Measurements from ENCODE around the gene HSPB8. TPM values are rescaled to one million over a fixed set of nuclear protein-coding genes. Genes with fewer than 3 reads are reported as not detected.

The HSPB8 gene
- total RNA-seq (125 TPM), polyA plus RNA-seq (ENCODE audit: insufficient read depth in 1 of 8, insufficient read length in 8 of 8, low replicate concordance in 1 of 8) (100 to 1,000 TPM; 161 to 221 (median 189) TPM)
- long read RNA-seq, donor 1, transcript HSPB8-201 (3 exons, 2,152 nt): major isoform, 40 of 40 reads
- long read RNA-seq, donor 1, partial matches to known transcripts: 0 of 40 reads
- long read RNA-seq, donor 1, other reads (novel, unspliced or antisense): 0 of 40 reads
- long read RNA-seq, donor 2, transcript HSPB8-201 (3 exons, 2,152 nt): major isoform, 22 of 22 reads
- long read RNA-seq, donor 2, partial matches to known transcripts: 0 of 22 reads
- long read RNA-seq, donor 2, other reads (novel, unspliced or antisense): 0 of 22 reads
- long read RNA-seq, donor 3, transcript HSPB8-201 (3 exons, 2,152 nt): major isoform, 118 of 176 reads
- long read RNA-seq, donor 3, partial matches to known transcripts: 57 of 176 reads
- long read RNA-seq, donor 3, other reads (novel, unspliced or antisense): 0 of 176 reads
- long read RNA-seq, donor 4, transcript HSPB8-201 (3 exons, 2,152 nt): major isoform, 100 of 100 reads
- long read RNA-seq, donor 4, partial matches to known transcripts: 0 of 100 reads
- long read RNA-seq, donor 4, other reads (novel, unspliced or antisense): 0 of 100 reads
- long read RNA-seq, donor 5, transcript HSPB8-201 (3 exons, 2,152 nt): major isoform, 157 of 245 reads
- long read RNA-seq, donor 5, partial matches to known transcripts: 87 of 245 reads
- long read RNA-seq, donor 5, other reads (novel, unspliced or antisense): 0 of 245 reads
- long read RNA-seq, donor 6, transcript HSPB8-201 (3 exons, 2,152 nt): major isoform, 155 of 157 reads
- long read RNA-seq, donor 6, partial matches to known transcripts: 0 of 157 reads
- long read RNA-seq, donor 6, other reads (novel, unspliced or antisense): 0 of 157 reads
- long read RNA-seq, donor 7, transcript HSPB8-201 (3 exons, 2,152 nt): major isoform, 134 of 135 reads
- long read RNA-seq, donor 7, partial matches to known transcripts: 0 of 135 reads
- long read RNA-seq, donor 7, other reads (novel, unspliced or antisense): 0 of 135 reads
- long read RNA-seq, donor 8, transcript HSPB8-201 (3 exons, 2,152 nt): major isoform, 59 of 59 reads
- long read RNA-seq, donor 8, partial matches to known transcripts: 0 of 59 reads
- long read RNA-seq, donor 8, other reads (novel, unspliced or antisense): 0 of 59 reads
- long read RNA-seq, donor 9, transcript HSPB8-201 (3 exons, 2,152 nt): major isoform, 78 of 177 reads
- long read RNA-seq, donor 9, partial matches to known transcripts: 98 of 177 reads
- long read RNA-seq, donor 9, other reads (novel, unspliced or antisense): 0 of 177 reads
- long read RNA-seq, donor 10, transcript HSPB8-201 (3 exons, 2,152 nt): major isoform, 114 of 129 reads
- long read RNA-seq, donor 10, partial matches to known transcripts: 15 of 129 reads
- long read RNA-seq, donor 10, other reads (novel, unspliced or antisense): 0 of 129 reads
- long read RNA-seq, donor 11, transcript HSPB8-201 (3 exons, 2,152 nt): major isoform, 97 of 118 reads
- long read RNA-seq, donor 11, partial matches to known transcripts: 19 of 118 reads
- long read RNA-seq, donor 11, other reads (novel, unspliced or antisense): 0 of 118 reads

GRCh38 chr12:119178544-119179334 is at the start of gene HSPB8:
TSS of gene HSPB8 (plus strand) at chr12:119178931. CDS start at chr12:119179313, 382 bp downstream.
- Histone ChIP-seq H3K9me3 (replicated peaks; ENCODE audit: control insufficient read depth, low read depth, low read length) (no peaks in the 10 kb centered on the region), H3K27ac (ENCODE audit: low read length) (peak within 1 kb of the TSS; percentile 94), H3K36me3 (ENCODE audit: control insufficient read depth, insufficient read depth, low read length) (peaks cover 3% of the 10 kb centered on the region), H3K27me3 (ENCODE audit: control insufficient read depth, insufficient read depth, low read length) (peaks cover 4% of the 10 kb centered on the region), H3K4me3 (ENCODE audit: low read length) (peak within 1 kb of the TSS; percentile 69), H3K4me1 (ENCODE audit: control insufficient read depth, insufficient read depth, low read length) (peaks cover 58% of the 10 kb centered on the region)
- 3% methylated on average over 24 of the region's 33 CpGs for WGBS (ENCODE audit: insufficient coverage)
- peak; percentile 92 for DNase-seq

- H3K9me3 ChIP-seq (replicated peaks; ENCODE audit: control insufficient read depth, low read depth, low read length): peaks cover 11% of the 10 kb centered on the region
- no peaks in the 10 kb centered on the region for H3K4me1 ChIP-seq (ENCODE audit: control insufficient read depth, insufficient read depth, low read length)
- 63% methylated on average over 3 of the region's 3 CpGs for WGBS (ENCODE audit: insufficient coverage)
- H3K4me3 ChIP-seq (ENCODE audit: low read length): no peak overlapping the region
- no peaks in the 10 kb centered on the region for H3K36me3 ChIP-seq (ENCODE audit: control insufficient read depth, insufficient read depth, low read length)
- no peaks in the 10 kb centered on the region for H3K27me3 ChIP-seq (ENCODE audit: control insufficient read depth, insufficient read depth, low read length)
- DNase-seq: no peak
- H3K27ac ChIP-seq (ENCODE audit: low read length): no peak overlapping the region
Observed at GRCh38 chr12:119129827-119130434, 48.8 kb upstream of the HSPB8 start.

- Histone ChIP-seq H3K27me3 (ENCODE audit: control insufficient read depth, insufficient read depth, low read length) (no peaks in the 10 kb centered on the region), H3K36me3 (ENCODE audit: control insufficient read depth, insufficient read depth, low read length) (no peaks in the 10 kb centered on the region), H3K27ac (ENCODE audit: low read length) (no peak overlapping the region), H3K9me3 (replicated peaks; ENCODE audit: control insufficient read depth, low read depth, low read length) (peaks cover 11% of the 10 kb centered on the region), H3K4me3 (ENCODE audit: low read length) (no peak overlapping the region), H3K4me1 (ENCODE audit: control insufficient read depth, insufficient read depth, low read length) (no peaks in the 10 kb centered on the region)
- no peak for DNase-seq
- 90% methylated on average over 9 of the region's 10 CpGs for WGBS (ENCODE audit: insufficient coverage)
Observed at GRCh38 chr12:119130523-119130922, 48.2 kb upstream of the HSPB8 start.

GRCh38 chr12:119134284-119135072 is 44.3 kb upstream of the HSPB8 start:
- Histone ChIP-seq H3K27ac (ENCODE audit: low read length) (no peak overlapping the region), H3K4me3 (ENCODE audit: low read length) (no peak overlapping the region), H3K9me3 (replicated peaks; ENCODE audit: control insufficient read depth, low read depth, low read length) (peaks cover 11% of the 10 kb centered on the region), H3K4me1 (ENCODE audit: control insufficient read depth, insufficient read depth, low read length) (no peaks in the 10 kb centered on the region), H3K27me3 (ENCODE audit: control insufficient read depth, insufficient read depth, low read length) (no peaks in the 10 kb centered on the region), H3K36me3 (ENCODE audit: control insufficient read depth, insufficient read depth, low read length) (no peaks in the 10 kb centered on the region)
- 100% methylated on average over 1 of the region's 3 CpGs for WGBS (ENCODE audit: insufficient coverage)
- DNase-seq: no peak

GRCh38 chr12:119136811-119137410 is 41.8 kb upstream of the HSPB8 start:
- H3K27me3 ChIP-seq (ENCODE audit: control insufficient read depth, insufficient read depth, low read length): no peaks in the 10 kb centered on the region
- WGBS (ENCODE audit: insufficient coverage): no CpG with 5 or more reads among the region's 4 CpGs
- H3K4me1 ChIP-seq (ENCODE audit: control insufficient read depth, insufficient read depth, low read length): no peaks in the 10 kb centered on the region
- H3K36me3 ChIP-seq (ENCODE audit: control insufficient read depth, insufficient read depth, low read length): no peaks in the 10 kb centered on the region
- H3K27ac ChIP-seq (ENCODE audit: low read length): no peak overlapping the region
- H3K4me3 ChIP-seq (ENCODE audit: low read length): no peak overlapping the region
- DNase-seq: no peak
- peaks cover 11% of the 10 kb centered on the region for H3K9me3 ChIP-seq (replicated peaks; ENCODE audit: control insufficient read depth, low read depth, low read length)

GRCh38 chr12:119139448-119139847 is 39.3 kb upstream of the HSPB8 start:
- WGBS (ENCODE audit: insufficient coverage): no CpG with 5 or more reads among the region's 2 CpGs

GRCh38 chr12:119145367-119145766 is 33.4 kb upstream of the HSPB8 start:
- H3K4me3 ChIP-seq (ENCODE audit: low read length): no peak overlapping the region
- H3K27me3 ChIP-seq (ENCODE audit: control insufficient read depth, insufficient read depth, low read length): peaks cover 10% of the 10 kb centered on the region
- DNase-seq: no peak
- no peak overlapping the region for H3K27ac ChIP-seq (ENCODE audit: low read length)
- no peaks in the 10 kb centered on the region for H3K4me1 ChIP-seq (ENCODE audit: control insufficient read depth, insufficient read depth, low read length)
- H3K9me3 ChIP-seq (replicated peaks; ENCODE audit: control insufficient read depth, low read depth, low read length): no peaks in the 10 kb centered on the region
- no peaks in the 10 kb centered on the region for H3K36me3 ChIP-seq (ENCODE audit: control insufficient read depth, insufficient read depth, low read length)
- WGBS (ENCODE audit: insufficient coverage): 29% methylated on average over 9 of the region's 13 CpGs

More at GRCh38 chr12:119139448-119139847, 39.3 kb upstream of the HSPB8 start:
- Histone ChIP-seq H3K4me1 (ENCODE audit: control insufficient read depth, insufficient read depth, low read length) (no peaks in the 10 kb centered on the region), H3K36me3 (ENCODE audit: control insufficient read depth, insufficient read depth, low read length) (no peaks in the 10 kb centered on the region), H3K27me3 (ENCODE audit: control insufficient read depth, insufficient read depth, low read length) (peaks cover 6% of the 10 kb centered on the region), H3K27ac (ENCODE audit: low read length) (no peak overlapping the region), H3K9me3 (replicated peaks; ENCODE audit: control insufficient read depth, low read depth, low read length) (no peaks in the 10 kb centered on the region), H3K4me3 (ENCODE audit: low read length) (no peak overlapping the region)
- no peak for DNase-seq

Measured in muscle of leg (tissue), 16 donors.